Ecto neural progenitor cell (in vitro differentiated cells): Measurements from ENCODE around the gene SLC11A1.

Experiments
- DNase-seq: peaks from one replicate; pipeline ENCODE4 v3.0.0-alpha.2; 2018; ENCODE audit warnings: low spot score

Gene SLC11A1

DNA sequence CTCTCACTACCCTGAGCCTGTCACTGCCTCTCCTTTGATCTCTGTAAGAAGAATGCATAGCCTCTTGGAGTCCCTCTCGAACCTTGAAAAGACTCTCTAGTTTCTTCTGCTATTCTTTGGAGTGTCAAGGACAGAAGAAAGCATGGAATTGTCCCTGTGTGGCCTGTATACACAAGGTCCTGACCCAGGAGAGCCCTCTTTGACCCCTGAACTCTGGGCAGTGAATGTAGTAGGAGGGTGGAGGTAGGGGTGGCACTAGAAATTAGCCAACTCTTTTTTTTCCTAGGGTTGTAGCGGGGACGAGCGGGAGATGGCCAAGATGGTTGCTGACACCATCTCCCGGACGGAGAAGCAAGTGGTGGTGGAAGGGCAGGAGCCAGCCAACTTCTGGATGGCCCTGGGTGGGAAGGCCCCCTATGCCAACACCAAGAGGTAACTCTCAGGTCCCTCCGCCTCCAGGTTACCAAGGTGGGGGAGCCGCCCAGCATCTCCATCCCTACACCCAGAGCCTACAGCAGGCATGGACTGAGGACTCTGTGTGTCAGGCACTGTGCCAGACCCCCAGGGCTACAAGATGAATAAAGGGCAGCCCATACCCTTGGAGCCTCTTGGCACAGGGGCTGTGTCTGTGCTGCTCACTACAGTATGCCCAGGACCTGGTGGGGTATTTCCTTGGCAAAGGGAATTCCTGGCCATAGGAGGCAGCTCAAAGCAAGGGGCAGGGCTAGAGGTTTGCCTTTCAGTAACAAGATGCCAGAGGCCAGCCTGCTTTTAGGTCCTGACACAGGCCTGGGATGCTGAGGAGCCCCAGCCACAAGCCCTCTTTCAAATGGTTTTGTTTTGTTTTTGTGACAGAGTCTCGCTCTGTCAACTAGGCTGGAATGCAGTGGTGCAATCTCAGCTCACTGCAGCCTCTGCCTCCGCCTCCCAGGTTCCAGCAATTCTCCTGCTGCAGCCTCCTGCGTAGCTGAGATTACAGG is 53.2 kb downstream of the SLC11A1 start:
- no peak for DNase-seq

GRCh38 chr2:218436992-218437391 is 54.9 kb downstream of the SLC11A1 start:
- DNase-seq: no peak

GRCh38 chr2:218437969-218438368 is 55.9 kb downstream of the SLC11A1 start:
- no peak for DNase-seq

DNA sequence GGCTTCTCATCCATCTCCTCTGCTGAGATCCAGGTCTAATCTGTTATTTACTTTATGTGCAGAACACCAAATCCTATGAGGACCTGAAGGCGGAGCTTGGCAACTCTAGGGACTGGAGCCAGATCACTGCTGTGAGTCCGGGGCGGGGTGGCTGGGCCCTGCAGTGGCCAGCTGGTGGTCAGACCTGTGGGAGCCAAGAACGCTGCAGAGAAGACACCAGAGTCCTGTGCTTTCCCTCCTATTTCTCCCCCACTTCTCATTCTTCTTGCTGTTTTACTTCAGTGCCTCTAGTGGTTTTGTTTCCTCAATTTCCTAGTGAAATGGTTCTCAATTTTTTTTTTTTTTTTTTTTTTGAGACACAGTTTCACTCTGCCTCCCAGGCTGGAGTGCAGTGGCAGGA is 56.5 kb downstream of the SLC11A1 start:
- DNase-seq: no peak

DNA sequence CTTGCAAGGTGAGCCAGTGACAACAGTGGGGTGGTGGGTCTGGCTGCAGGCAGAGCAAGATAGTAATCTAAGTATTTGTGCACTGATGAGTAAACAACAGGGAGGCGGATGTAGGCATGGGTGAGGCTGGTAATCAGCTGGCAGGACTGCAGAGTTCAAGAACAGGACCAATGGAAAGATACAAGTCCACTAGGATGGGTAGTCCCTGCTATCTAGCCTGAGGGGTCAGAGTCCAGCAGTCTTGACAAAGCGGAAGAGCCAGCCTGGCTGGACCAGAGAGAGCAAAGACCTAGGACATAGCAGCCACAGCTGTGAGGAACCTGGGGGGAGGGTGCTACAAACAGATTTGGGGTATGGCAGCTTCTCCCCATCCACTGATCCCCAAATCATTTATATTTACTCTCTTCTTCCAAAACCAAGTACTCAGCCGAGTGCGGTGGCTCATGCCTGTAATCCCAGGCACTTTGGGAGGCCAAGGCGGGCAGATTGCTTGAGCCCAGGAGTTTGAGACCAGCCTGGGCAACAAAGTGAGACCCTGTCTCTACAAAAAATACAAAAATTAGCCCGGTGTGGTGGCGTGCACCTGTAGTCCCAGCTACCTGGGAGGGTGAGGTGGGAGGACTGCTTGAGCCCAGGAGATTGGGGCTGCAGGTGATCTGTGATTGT is 62.8 kb downstream of the SLC11A1 start:
- DNase-seq: no peak

- no peak for DNase-seq
These were observed 63.5 kb downstream of the SLC11A1 start for GRCh38 chr2:218445602-218446001.
